ENCODE results near the gene MACIR.
A peak's percentile ranks its signal among the peaks of the same experiment; 100 is the strongest.

Gene MACIR

GRCh38 chr5:103245761-103246160 lies 12.8 kb upstream of the MACIR start:
- DNase-seq (ENCODE audit: low spot score): no peak

DNA sequence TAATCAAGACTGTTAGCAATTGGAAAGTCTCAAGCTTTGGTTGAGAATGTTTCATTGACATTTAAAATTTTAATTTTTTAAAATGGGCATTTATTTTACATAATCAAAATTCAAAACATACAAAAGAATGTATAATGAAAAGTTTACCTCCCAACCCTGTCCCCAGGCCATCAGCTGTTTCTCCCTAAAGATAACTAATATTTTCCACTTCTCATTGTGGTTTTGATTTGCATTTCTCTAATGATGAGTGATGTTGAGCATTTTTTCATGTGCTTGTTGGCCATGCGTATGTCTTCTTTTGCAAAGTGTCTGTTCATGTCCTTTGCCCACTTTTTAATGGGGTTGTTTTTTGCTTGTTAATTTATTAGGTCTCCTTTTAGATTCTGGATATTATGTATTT lies 11.4 kb upstream of the MACIR start:
- DNase-seq (ENCODE audit: low spot score): no peak

- no peak for DNase-seq (ENCODE audit: low spot score)
These were observed 9.5 kb upstream of the MACIR start for GRCh38 chr5:103249068-103249467.

GRCh38 chr5:103254921-103255320 lies 3.6 kb upstream of the MACIR start:
- DNase-seq (ENCODE audit: low spot score): no peak

DNA sequence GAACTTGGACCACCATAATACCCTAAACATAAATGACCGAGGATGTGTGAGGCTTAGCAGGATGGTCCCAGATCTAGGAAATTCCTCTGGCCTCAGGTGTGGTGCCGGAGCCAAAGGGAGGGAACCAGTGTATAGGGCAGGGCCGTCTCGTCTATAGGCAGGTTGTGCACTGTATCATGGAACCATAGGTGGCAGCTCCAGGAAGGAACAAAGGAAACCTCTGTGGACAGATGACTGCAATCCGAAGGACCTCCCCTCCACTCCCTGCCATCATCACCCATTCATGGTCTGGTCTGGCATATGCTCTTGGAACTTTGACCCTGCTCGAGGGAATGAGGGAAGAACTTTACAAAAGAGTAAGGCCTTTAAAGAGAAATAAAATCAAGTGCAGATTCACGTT lies 2.9 kb upstream of the MACIR start:
- no peak for DNase-seq (ENCODE audit: low spot score)

DNA sequence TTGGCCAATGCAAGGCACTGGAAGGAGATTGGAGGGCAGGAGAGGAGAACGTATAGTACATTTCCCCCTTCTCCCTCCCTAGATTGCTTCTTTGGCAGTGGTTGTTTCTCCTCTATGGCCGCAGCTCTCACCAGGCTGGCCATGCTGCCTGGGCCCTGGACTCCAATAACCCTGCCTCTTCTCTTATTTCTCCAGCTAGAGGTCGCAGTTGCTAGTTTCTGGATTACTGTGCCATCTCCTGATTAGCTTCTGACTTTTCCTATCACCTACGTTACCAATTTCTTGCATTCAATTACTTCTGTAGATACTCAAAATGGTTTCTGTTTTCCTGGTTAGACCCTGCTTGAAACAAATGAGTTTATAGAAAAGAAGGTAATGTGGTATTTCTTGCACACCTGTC lies 2.4 kb upstream of the MACIR start:
- DNase-seq (ENCODE audit: low spot score): no peak

DNA sequence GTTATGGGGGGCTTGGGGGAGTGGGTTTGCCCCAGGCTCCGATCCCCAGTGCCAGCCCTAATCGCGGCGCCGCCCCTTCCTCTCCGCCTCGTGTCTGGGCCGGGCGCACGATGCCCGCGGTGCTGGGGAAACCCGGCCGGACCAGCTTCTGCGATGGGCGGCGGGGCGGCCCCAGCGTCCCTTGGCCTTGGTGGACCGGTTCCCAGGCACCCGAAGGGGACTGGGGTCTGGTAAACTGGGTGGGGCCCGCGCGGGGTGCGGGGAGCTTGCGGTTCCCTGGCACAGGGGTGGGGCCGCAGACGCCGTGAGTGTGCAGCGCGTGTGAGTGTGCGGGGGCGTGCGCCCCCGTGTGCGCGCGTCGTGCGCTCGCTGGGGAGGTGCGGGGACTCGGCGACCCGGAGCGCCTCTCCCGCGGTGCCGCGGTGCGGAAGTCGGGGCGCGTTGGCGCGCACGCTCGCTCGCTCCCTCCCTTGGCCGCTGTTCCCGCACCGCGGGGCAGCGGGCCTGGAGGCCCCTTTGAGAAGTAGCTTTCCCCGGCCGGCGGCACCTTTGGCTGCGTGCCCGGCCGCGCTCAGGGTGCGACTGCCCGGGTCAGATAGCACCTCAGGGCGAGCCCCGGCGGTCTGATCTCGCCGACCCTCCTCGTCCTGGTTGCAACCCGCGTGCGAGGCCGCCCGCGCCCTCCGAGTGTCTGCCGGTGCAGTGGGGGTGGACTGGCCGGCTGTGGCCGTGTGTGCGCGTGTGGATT lies 568 bp downstream of the MACIR start:
- peak; percentile 67 for DNase-seq (ENCODE audit: low spot score)

GRCh38 chr5:103259705-103260355 lies 1.3 kb downstream of the MACIR start:
- peak; percentile 47 for DNase-seq (ENCODE audit: low spot score)

- no peak for DNase-seq (ENCODE audit: low spot score)
These were observed 2.4 kb downstream of the MACIR start for GRCh38 chr5:103260951-103261350.

DNA sequence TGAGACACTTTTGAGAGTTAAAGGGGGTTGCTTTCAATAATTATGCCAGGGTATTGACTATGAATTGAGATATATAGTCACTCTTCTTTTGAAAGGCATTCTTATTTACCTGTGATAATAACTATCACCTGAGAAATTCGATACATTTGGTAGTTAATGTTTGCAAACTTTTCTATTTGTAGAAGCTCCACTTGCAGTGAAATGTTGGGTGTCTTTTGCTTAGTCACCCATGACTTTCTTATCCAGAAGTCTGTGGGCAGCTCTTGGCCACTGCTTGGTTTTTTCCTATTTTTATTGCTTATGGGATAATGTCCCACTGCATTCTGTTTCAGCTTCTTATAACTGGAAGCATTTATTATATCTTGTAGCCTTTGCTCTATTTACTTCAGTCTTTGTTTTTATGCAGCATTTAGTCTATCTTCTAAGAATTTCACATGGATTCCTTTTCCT lies 3.9 kb downstream of the MACIR start:
- peak; percentile 40 for DNase-seq (ENCODE audit: low spot score)

GRCh38 chr5:103263054-103263453 lies 4.5 kb downstream of the MACIR start:
- no peak for DNase-seq (ENCODE audit: low spot score)

DNA sequence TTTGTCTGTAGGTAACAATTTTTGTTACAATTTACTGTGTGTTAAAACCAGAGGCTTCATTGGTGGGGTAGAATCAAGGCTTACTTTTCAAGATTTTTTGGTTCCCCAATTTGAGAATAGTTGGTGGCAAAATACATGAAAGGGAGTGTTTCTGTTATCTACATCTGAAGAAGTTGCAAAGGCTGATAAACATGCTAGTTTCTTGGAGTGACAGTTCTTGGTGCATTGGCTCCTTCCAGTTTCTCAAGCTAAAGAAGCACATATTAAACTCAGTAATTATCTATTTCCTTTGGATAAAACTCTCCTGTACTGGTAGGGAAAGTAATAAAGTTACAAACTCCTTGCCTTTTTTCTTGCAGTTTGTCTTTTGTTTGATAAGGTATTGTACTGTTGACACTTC lies 5.9 kb downstream of the MACIR start:
- no peak for DNase-seq (ENCODE audit: low spot score)

- no peak for DNase-seq (ENCODE audit: low spot score)
These were observed 12.0 kb downstream of the MACIR start for GRCh38 chr5:103270581-103270980.

- no peak for DNase-seq (ENCODE audit: low spot score)
These were observed 13.2 kb downstream of the MACIR start for GRCh38 chr5:103271570-103272289.

DNA sequence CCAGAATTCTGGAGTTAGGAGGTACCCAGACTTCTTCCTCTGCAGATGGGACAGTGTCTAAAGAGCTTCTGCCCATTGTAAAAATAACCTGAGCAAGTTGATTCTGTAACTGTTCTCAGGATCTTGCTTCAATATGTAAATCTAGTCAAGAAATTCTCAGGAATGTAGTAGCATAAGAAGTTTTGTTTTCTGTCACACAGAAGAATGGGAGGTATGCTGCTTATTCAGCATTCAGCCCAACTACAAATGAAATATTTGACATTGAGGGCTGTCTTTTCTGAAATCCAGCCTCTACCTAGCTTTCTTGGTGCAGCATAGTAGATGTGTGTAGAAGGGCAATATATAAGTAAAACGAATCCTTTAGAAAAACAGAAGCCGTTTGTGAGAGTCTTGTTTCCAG lies 13.8 kb downstream of the MACIR start:
- DNase-seq (ENCODE audit: low spot score): no peak

GRCh38 chr5:103273952-103274351 lies 15.4 kb downstream of the MACIR start:
- DNase-seq (ENCODE audit: low spot score): no peak

- DNase-seq (ENCODE audit: low spot score): no peak
These were observed 17.3 kb downstream of the MACIR start for GRCh38 chr5:103275851-103276250.

GRCh38 chr5:103280967-103281366 lies 22.4 kb downstream of the MACIR start:
- no peak for DNase-seq (ENCODE audit: low spot score)

- no peak for DNase-seq (ENCODE audit: low spot score)
These were observed 24.6 kb downstream of the MACIR start for GRCh38 chr5:103283120-103283519.

- no peak for DNase-seq (ENCODE audit: low spot score)
These were observed 25.3 kb downstream of the MACIR start for GRCh38 chr5:103283869-103284268.

DNA sequence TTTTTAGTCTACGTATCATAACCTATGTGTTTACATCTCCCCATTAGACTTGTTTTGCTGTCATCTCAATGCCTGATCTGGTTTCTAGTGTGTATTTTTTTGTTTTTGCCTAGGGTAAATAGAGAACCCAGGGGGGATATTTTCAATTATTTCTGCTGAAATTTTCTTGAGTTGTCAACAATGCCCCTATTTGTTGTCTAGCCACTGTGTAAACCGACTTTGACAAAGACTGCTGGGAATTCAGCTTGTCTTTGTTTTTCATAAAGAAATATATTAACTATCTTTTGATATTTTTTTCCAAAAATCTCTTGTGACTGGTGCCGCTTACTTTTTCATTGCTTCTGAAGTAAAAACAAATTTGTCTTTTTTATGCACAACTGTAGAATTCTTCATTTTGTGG lies 28.1 kb downstream of the MACIR start:
- no peak for DNase-seq (ENCODE audit: low spot score)

GRCh38 chr5:103289024-103289423 lies 30.5 kb downstream of the MACIR start:
- DNase-seq (ENCODE audit: low spot score): no peak

DNA sequence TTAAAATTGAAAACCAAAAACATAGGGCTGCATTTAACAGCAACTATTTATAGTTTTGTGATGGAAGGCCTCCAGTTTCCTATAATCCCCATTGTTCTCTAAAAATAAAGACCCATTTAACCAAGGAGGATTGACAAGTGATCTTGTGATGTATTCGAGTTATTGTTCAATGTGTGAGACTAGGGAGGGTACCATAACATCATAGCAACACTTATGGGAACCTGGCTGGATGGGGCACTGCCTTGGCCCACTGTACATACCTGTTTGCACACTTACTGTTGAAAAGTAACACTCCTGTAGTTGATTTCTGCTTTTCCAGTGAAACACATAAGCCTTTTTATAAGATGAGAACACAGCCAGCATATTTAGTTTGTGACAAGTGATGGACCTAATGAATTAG lies 32.3 kb downstream of the MACIR start:
- DNase-seq (ENCODE audit: low spot score): no peak

Data from kidney tubule cell (primary cell).